Measurements from ENCODE around the gene TUBB1.

TUBB1 gene

GRCh38 chr20:58997141-58997770 lies 22.0 kb upstream of the TUBB1 start (continued):
- TF ChIP-seq, protein P1, sequence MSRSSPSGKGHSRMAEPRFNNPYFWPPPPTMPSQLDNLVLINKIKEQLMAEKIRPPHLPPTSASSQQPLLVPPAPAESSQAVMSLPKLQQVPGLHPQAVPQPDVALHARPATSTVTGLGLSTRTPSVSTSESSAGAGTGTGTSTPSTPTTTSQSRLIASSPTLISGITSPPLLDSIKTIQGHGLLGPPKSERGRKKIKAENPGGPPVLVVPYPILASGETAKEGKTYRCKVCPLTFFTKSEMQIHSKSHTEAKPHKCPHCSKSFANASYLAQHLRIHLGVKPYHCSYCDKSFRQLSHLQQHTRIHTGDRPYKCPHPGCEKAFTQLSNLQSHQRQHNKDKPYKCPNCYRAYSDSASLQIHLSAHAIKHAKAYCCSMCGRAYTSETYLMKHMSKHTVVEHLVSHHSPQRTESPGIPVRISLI (tag by site-specific recombination; IDR thresholded peaks at IDR 0.05): no peak
- no peak for TF ChIP-seq ZBTB7A (tag by site-specific recombination; IDR thresholded peaks at IDR 0.05; ENCODE audit: low read depth)
- TF ChIP-seq ZBTB6 (tag by site-specific recombination; IDR thresholded peaks at IDR 0.05): no peak
- TF ChIP-seq ZNF404 (tag by site-specific recombination; IDR thresholded peaks at IDR 0.05): no peak
- no peak for TF ChIP-seq ZNF585B (tag by site-specific recombination; IDR thresholded peaks at IDR 0.05)
- TF ChIP-seq ZNF701 (tag by site-specific recombination; IDR thresholded peaks at IDR 0.05): no peak
- no peak for TF ChIP-seq ZNF174 (tag by site-specific recombination; IDR thresholded peaks at IDR 0.05)
- TF ChIP-seq, protein P2, sequence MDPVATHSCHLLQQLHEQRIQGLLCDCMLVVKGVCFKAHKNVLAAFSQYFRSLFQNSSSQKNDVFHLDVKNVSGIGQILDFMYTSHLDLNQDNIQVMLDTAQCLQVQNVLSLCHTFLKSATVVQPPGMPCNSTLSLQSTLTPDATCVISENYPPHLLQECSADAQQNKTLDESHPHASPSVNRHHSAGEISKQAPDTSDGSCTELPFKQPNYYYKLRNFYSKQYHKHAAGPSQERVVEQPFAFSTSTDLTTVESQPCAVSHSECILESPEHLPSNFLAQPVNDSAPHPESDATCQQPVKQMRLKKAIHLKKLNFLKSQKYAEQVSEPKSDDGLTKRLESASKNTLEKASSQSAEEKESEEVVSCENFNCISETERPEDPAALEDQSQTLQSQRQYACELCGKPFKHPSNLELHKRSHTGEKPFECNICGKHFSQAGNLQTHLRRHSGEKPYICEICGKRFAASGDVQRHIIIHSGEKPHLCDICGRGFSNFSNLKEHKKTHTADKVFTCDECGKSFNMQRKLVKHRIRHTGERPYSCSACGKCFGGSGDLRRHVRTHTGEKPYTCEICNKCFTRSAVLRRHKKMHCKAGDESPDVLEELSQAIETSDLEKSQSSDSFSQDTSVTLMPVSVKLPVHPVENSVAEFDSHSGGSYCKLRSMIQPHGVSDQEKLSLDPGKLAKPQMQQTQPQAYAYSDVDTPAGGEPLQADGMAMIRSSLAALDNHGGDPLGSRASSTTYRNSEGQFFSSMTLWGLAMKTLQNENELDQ (tag by site-specific recombination; IDR thresholded peaks at IDR 0.05; ENCODE audit: low read depth): no peak
- no peak for TF ChIP-seq ZBTB20 (tag by site-specific recombination; IDR thresholded peaks at IDR 0.05)

GRCh38 chr20:58998656-58999055 lies 20.6 kb upstream of the TUBB1 start:
- peaks cover 17 to 54% of the 10 kb centered on the region in 2 experiments for H3K36me3 ChIP-seq (ENCODE audit: control insufficient read depth in 2 of 2, insufficient read depth in 1 of 2, low read length in 2 of 2)
- H3K9me3 ChIP-seq (ENCODE audit: control insufficient read depth, insufficient read depth, low read depth, low read length): no peaks in the 10 kb centered on the region
- TF ChIP-seq, protein P3, sequence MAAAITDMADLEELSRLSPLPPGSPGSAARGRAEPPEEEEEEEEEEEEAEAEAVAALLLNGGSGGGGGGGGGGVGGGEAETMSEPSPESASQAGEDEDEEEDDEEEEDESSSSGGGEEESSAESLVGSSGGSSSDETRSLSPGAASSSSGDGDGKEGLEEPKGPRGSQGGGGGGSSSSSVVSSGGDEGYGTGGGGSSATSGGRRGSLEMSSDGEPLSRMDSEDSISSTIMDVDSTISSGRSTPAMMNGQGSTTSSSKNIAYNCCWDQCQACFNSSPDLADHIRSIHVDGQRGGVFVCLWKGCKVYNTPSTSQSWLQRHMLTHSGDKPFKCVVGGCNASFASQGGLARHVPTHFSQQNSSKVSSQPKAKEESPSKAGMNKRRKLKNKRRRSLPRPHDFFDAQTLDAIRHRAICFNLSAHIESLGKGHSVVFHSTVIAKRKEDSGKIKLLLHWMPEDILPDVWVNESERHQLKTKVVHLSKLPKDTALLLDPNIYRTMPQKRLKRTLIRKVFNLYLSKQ (tag by site-specific recombination; IDR thresholded peaks at IDR 0.05; ENCODE audit: borderline replicate concordance): no peak
- TF ChIP-seq ZSCAN16 (tag by site-specific recombination; IDR thresholded peaks at IDR 0.05): no peak
- no peak for TF ChIP-seq ZNF555 (tag by site-specific recombination; conservative IDR thresholded peaks at IDR 0.05)
- TF ChIP-seq ZNF311 (tag by site-specific recombination; IDR thresholded peaks at IDR 0.05; ENCODE audit: borderline replicate concordance): no peak
- TF ChIP-seq KLF7 (tag by site-specific recombination; IDR thresholded peaks at IDR 0.05; ENCODE audit: borderline replicate concordance): no peak
- no peak for TF ChIP-seq ZNF585B (tag by site-specific recombination; IDR thresholded peaks at IDR 0.05)
- TF ChIP-seq ZNF514 (tag by site-specific recombination; IDR thresholded peaks at IDR 0.05): no peak
- H3K4me3 ChIP-seq (ENCODE audit: low read depth, low read length): no peak overlapping the region
- H3K4me1 ChIP-seq (ENCODE audit: control insufficient read depth, insufficient read depth, low read length): no peaks in the 10 kb centered on the region
- no peak overlapping the region for H3K27ac ChIP-seq (ENCODE audit: extremely low read depth, low read depth, low read length)
- ChIA-PET CTCF (no interaction called here), POLR2A (interaction anchor here (1.1 kb wide), 1 partner anchor 12 kb away, joined by 5 read pairs; no protein-coding TSS in a partner anchor)

DNA sequence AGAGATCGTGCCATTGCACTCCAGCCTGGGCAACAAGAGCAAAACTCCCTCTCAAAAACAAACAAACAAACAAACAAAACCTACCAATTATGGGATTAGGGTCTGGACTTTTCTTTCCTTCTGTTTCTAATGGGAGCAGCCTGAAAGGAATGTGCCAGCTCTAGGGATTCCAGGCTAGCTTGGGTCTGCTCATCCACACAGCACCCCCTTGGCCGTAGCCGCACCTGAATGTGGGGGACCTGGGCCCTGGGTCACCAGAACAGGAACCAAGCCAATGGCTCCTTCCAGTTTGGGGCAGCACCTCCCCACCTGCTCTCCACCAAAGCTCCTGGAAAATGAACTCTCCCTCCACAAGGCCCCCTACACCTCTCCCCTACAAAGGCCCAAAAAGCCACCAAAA lies 18.9 kb upstream of the TUBB1 start:
- POLR2A ChIA-PET: no interaction called here
- Histone ChIP-seq H3K4me1 (ENCODE audit: control insufficient read depth, insufficient read depth, low read length) (peaks cover 1% of the 10 kb centered on the region; the same call in 1 of the 2 replicates), H3K9me3 (ENCODE audit: control insufficient read depth, insufficient read depth, low read depth, low read length) (no peaks in the 10 kb centered on the region), H3K27ac (ENCODE audit: extremely low read depth, low read depth, low read length) (no peak overlapping the region), H3K4me3 (ENCODE audit: low read depth, low read length) (no peak overlapping the region), H3K36me3 (ENCODE audit: control insufficient read depth in 2 of 2, insufficient read depth in 1 of 2, low read length in 2 of 2) (peaks cover 10 to 42% of the 10 kb centered on the region in 2 experiments)
- CTCF ChIA-PET: no interaction called here
- no peak for TF ChIP-seq MEIS1 (CRISPR knock-in tag; IDR thresholded peaks at IDR 0.05; ENCODE audit: borderline replicate concordance)
- no peak for TF ChIP-seq HOXD13 (CRISPR knock-in tag; IDR thresholded peaks at IDR 0.05; ENCODE audit: borderline replicate concordance)
- TF ChIP-seq, protein P4, sequence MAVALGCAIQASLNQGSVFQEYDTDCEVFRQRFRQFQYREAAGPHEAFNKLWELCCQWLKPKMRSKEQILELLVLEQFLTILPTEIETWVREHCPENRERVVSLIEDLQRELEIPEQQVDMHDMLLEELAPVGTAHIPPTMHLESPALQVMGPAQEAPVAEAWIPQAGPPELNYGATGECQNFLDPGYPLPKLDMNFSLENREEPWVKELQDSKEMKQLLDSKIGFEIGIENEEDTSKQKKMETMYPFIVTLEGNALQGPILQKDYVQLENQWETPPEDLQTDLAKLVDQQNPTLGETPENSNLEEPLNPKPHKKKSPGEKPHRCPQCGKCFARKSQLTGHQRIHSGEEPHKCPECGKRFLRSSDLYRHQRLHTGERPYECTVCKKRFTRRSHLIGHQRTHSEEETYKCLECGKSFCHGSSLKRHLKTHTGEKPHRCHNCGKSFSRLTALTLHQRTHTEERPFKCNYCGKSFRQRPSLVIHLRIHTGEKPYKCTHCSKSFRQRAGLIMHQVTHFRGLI (tag by site-specific recombination; IDR thresholded peaks at IDR 0.05): no peak
- no peak for TF ChIP-seq ZNF747 (tag by site-specific recombination; IDR thresholded peaks at IDR 0.05)
- no peak for TF ChIP-seq ZNF324 (tag by site-specific recombination; IDR thresholded peaks at IDR 0.05)
- TF ChIP-seq, protein P5, sequence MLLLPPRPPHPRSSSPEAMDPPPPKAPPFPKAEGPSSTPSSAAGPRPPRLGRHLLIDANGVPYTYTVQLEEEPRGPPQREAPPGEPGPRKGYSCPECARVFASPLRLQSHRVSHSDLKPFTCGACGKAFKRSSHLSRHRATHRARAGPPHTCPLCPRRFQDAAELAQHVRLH (tag by site-specific recombination; IDR thresholded peaks at IDR 0.05): no peak
- TF ChIP-seq ZNF544 (tag by site-specific recombination; IDR thresholded peaks at IDR 0.05): no peak
- TF ChIP-seq ZFHX2 (tag by site-specific recombination; conservative IDR thresholded peaks at IDR 0.05): no peak
- no peak for TF ChIP-seq ELK4 (IDR thresholded peaks at IDR 0.05; ENCODE audit: borderline replicate concordance, low read depth, low read length)
- no peak for TF ChIP-seq ZNF707 (tag by site-specific recombination; IDR thresholded peaks at IDR 0.05)
